Peyer's patch (tissue), 4 donors: ENCODE measurements around the gene CYP27C1. TPM values are rescaled to one million over a fixed set of nuclear protein-coding genes. Genes with fewer than 3 reads are reported as not detected.
"Not testable (repeated sequence)": the region's sequence is repeated elsewhere in the genome, so short reads cannot be mapped to it uniquely, and the experiment has no call there.

ENCODE experiments used
- DNase-seq, 3 donors: peaks; one replicate each; pipeline ENCODE4 v3.0.0-alpha.2; 2017 to 2019
- H3K27ac ChIP-seq, 4 donors: fragments of 200-600 bp; sonication (generic); one replicate each; pipeline ENCODE4 v1.5.1; 2016 to 2019
- H3K27me3 ChIP-seq, 2 donors: fragments of 200-600 bp; sonication (generic); one replicate each; pipeline ENCODE4 v1.5.1; 2019
- H3K36me3 ChIP-seq, 3 donors: fragments of 200-600 bp; sonication (generic); one replicate each; pipeline ENCODE4 v1.5.1; 2016 to 2019
- H3K4me1 ChIP-seq, 4 donors: fragments of 200-600 bp; sonication (generic); one replicate each; pipeline ENCODE4 v1.5.1; 2016 to 2019
- H3K4me3 ChIP-seq, 4 donors: fragments of 200-600 bp; sonication (generic); 1 replicate in 3 of 4; 2 replicates in 1 of 4; pipeline ENCODE4 v1.5.1; 2016 to 2019; ENCODE audit warnings: mild to moderate bottlenecking in 1 of 4
- H3K9me3 ChIP-seq, 4 donors: fragments of 200-600 bp; sonication (generic); one replicate each; pipeline ENCODE4 v1.5.1; 2016 to 2019; ENCODE audit warnings: mild to moderate bottlenecking in 1 of 4
- CTCF ChIP-seq, 6 experiments: fragments of 450-650 bp in 4 of 6; fragments of 200-600 bp in 2 of 6; sonication (generic) in 1 of 6; IDR thresholded peaks; one replicate each; pipeline ENCODE4 v1.5.1; 2017 to 2019; ENCODE audit warnings: antibody characterized with exemption in 6 of 6, mild to moderate bottlenecking in 3 of 6, moderate library complexity in 1 of 6
- POLR2A ChIP-seq, 2 donors: fragments of 450-650 bp; IDR thresholded peaks; one replicate each; pipeline ENCODE4 v1.5.1; 2017; ENCODE audit warnings: antibody characterized with exemption in 2 of 2, mild to moderate bottlenecking in 2 of 2, moderate library complexity in 2 of 2
- total RNA-seq, 4 donors: library from RNA; depleted of rRNA; stranded (reverse); fragments of >200 nt; gene quantifications; one replicate each; pipeline ENCODE4 v1.1.0, GENCODE V29; 2016

Gene CYP27C1
- total RNA-seq, 4 donors from 2014 or later, result 0.13 TPM; not detected in 3

GRCh38 chr2:127169066-127169660 lies 50.9 kb downstream of the CYP27C1 start:
- Histone ChIP-seq H3K27ac (no peak overlapping the region), H3K27me3 (no peaks in the 10 kb centered on the region), H3K4me1 (no peaks in the 10 kb centered on the region), H3K4me3 (no peak overlapping the region), H3K9me3 (no peaks in the 10 kb centered on the region), H3K36me3 (no peaks in the 10 kb centered on the region)
- TF ChIP-seq CTCF (IDR thresholded peaks at IDR 0.05) (no peak), POLR2A (IDR thresholded peaks at IDR 0.05) (no peak)
- DNase-seq, result no peak

GRCh38 chr2:127166231-127166860 lies 53.8 kb downstream of the CYP27C1 start:
- no peaks in the 10 kb centered on the region for H3K27me3 ChIP-seq
- TF ChIP-seq POLR2A (IDR thresholded peaks at IDR 0.05) (no peak), CTCF (IDR thresholded peaks at IDR 0.05) (no peak)
- H3K27ac ChIP-seq, result no peak overlapping the region
- DNase-seq, result no peak
- no peaks in the 10 kb centered on the region for H3K4me1 ChIP-seq
- H3K36me3 ChIP-seq, result no peaks in the 10 kb centered on the region
- no peak overlapping the region for H3K4me3 ChIP-seq
- no peaks in the 10 kb centered on the region for H3K9me3 ChIP-seq

GRCh38 chr2:127165539-127165935 lies 54.6 kb downstream of the CYP27C1 start:
- no peaks in the 10 kb centered on the region for H3K27me3 ChIP-seq
- no peaks in the 10 kb centered on the region for H3K9me3 ChIP-seq
- no peaks in the 10 kb centered on the region for H3K36me3 ChIP-seq
- TF ChIP-seq CTCF (IDR thresholded peaks at IDR 0.05) (no peak), POLR2A (IDR thresholded peaks at IDR 0.05) (no peak)
- DNase-seq, result no peak
- no peaks in the 10 kb centered on the region for H3K4me1 ChIP-seq
- H3K27ac ChIP-seq, result no peak overlapping the region
- no peak overlapping the region for H3K4me3 ChIP-seq

- no peak overlapping the region for H3K27ac ChIP-seq
- no peaks in the 10 kb centered on the region for H3K36me3 ChIP-seq
- no peak for DNase-seq
- no peaks in the 10 kb centered on the region for H3K27me3 ChIP-seq
- no peaks in the 10 kb centered on the region for H3K9me3 ChIP-seq
- no peak for TF ChIP-seq POLR2A (IDR thresholded peaks at IDR 0.05)
- TF ChIP-seq CTCF (IDR thresholded peaks at IDR 0.05), result no peak
- H3K4me3 ChIP-seq, result no peak overlapping the region
- no peaks in the 10 kb centered on the region for H3K4me1 ChIP-seq
Measured at GRCh38 chr2:127164761-127165538, 55.1 kb downstream of the CYP27C1 start.

GRCh38 chr2:127163921-127164320 lies 56.2 kb downstream of the CYP27C1 start:
- no peak for TF ChIP-seq CTCF (IDR thresholded peaks at IDR 0.05)
- no peak for TF ChIP-seq POLR2A (IDR thresholded peaks at IDR 0.05)
- Histone ChIP-seq H3K36me3 (no peaks in the 10 kb centered on the region), H3K9me3 (no peaks in the 10 kb centered on the region), H3K27ac (no peak overlapping the region), H3K4me3 (no peak overlapping the region), H3K27me3 (no peaks in the 10 kb centered on the region), H3K4me1 (no peaks in the 10 kb centered on the region)
- DNase-seq, result no peak

- H3K9me3 ChIP-seq, H3K27ac ChIP-seq, H3K27me3 ChIP-seq, H3K36me3 ChIP-seq, DNase-seq, H3K4me1 ChIP-seq, H3K4me3 ChIP-seq: not testable (repeated sequence)
Measured at GRCh38 chr2:127163090-127163406, 57.1 kb downstream of the CYP27C1 start.
